Measurements from ENCODE around the gene HSD3B2. TPM values are rescaled to one million over a fixed set of nuclear protein-coding genes. Genes with fewer than 3 reads are reported as not detected.

Gene HSD3B2
- polyA plus RNA-seq, 1 donor (not counting 4 experiments of a cell fraction or from before 2014, with no cell fraction given) = not detected

DNA sequence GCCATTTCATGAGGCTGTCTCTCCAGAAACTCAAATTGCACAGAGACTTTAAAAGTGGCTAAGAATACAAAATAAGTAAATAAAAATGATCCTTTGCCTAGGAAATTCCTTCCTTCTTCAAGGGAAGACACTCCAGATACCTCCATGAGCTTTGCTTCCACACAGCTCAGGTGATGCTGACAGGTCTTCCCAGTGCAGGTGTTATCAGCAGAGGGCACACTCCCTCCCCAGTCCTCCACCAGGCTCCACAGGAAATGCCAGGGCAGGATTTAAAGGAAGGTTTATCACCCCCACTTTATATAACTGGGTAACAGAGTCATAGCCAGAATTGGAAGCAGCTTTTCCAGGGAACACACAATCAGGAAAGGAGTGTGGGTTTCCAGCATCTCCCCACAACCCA, 5.7 kb downstream of the HSD3B2 start:
- no peaks in the 10 kb centered on the region for H4K20me1 ChIP-seq (ENCODE audit: control insufficient read depth, extremely low read depth, insufficient read depth, low read length)
- FAIRE-seq = no peak
- no peaks in the 10 kb centered on the region for H3K9me3 ChIP-seq (ENCODE audit: control insufficient read depth, low read depth, low read length)
- H3K36me3 ChIP-seq (ENCODE audit: control insufficient read depth in 2 of 2, extremely low read depth in 1 of 2, insufficient read depth in 2 of 2, low read length in 2 of 2) = no peaks in the 10 kb centered on the region
- H3K27me3 ChIP-seq (ENCODE audit: control insufficient read depth, extremely low read depth, insufficient read depth, low read length) = peaks cover 8% of the 10 kb centered on the region
- H3K9ac ChIP-seq (ENCODE audit: control insufficient read depth, extremely low read depth, insufficient read depth, low read length) = no peak overlapping the region
- dilution Hi-C loops (cut with MboI; ENCODE audit: extremely low pct_ligation_motif_present, low sequenced_read_pairs) = no loop called here
- H3K79me2 ChIP-seq (ENCODE audit: control insufficient read depth, insufficient read depth, low read length) = no peaks in the 10 kb centered on the region
- no peak overlapping the region for H3K4me2 ChIP-seq (ENCODE audit: control insufficient read depth, extremely low read depth, insufficient read depth, low read depth, low read length)
- no peak overlapping the region for H2AFZ ChIP-seq (ENCODE audit: control insufficient read depth, low read length)
- H3K4me3 ChIP-seq (ENCODE audit: control insufficient read depth in 2 of 3, extremely low read depth in 1 of 3, insufficient read depth in 2 of 3, low read depth in 1 of 3, low read length in 3 of 3) = no peak overlapping the region
- no peak overlapping the region for H3K27ac ChIP-seq (ENCODE audit: control insufficient read depth, insufficient read depth, low read length)
- peak in 2 of 3 experiments; percentile 9 to 24 for TF ChIP-seq CTCF (optimal IDR thresholded peaks at IDR 0.05 in 1 of 3, IDR thresholded peaks at IDR 0.05 in 1 of 3, conservative IDR thresholded peaks at IDR 0.05 in 1 of 3; ENCODE audit: extremely low read depth in 1 of 3, insufficient read depth in 2 of 3, low read length in 3 of 3)
- no peak for TF ChIP-seq EZH2 (IDR thresholded peaks at IDR 0.05; ENCODE audit: low read length)
- H3K9me1 ChIP-seq (ENCODE audit: control insufficient read depth, extremely low read depth, insufficient read depth, low read length) = no peaks in the 10 kb centered on the region
- H3K4me1 ChIP-seq (ENCODE audit: control insufficient read depth, extremely low read depth, insufficient read depth, low read length) = no peaks in the 10 kb centered on the region
- DNase-seq (ENCODE audit: low read depth, low spot score) = no peak

- peaks cover 4% of the 10 kb centered on the region for H3K27me3 ChIP-seq (ENCODE audit: control insufficient read depth, extremely low read depth, insufficient read depth, low read length)
- no peak for DNase-seq (ENCODE audit: low read depth, low spot score)
- no peaks in the 10 kb centered on the region for H3K36me3 ChIP-seq (ENCODE audit: control insufficient read depth in 2 of 2, extremely low read depth in 1 of 2, insufficient read depth in 2 of 2, low read length in 2 of 2)
- no peak overlapping the region for H3K4me2 ChIP-seq (ENCODE audit: control insufficient read depth, extremely low read depth, insufficient read depth, low read depth, low read length)
- no peak for FAIRE-seq
- dilution Hi-C loops (cut with MboI; ENCODE audit: extremely low pct_ligation_motif_present, low sequenced_read_pairs) = no loop called here
- no peaks in the 10 kb centered on the region for H4K20me1 ChIP-seq (ENCODE audit: control insufficient read depth, extremely low read depth, insufficient read depth, low read length)
- H3K9ac ChIP-seq (ENCODE audit: control insufficient read depth, extremely low read depth, insufficient read depth, low read length) = no peak overlapping the region
- H3K4me1 ChIP-seq (ENCODE audit: control insufficient read depth, extremely low read depth, insufficient read depth, low read length) = no peaks in the 10 kb centered on the region
- H2AFZ ChIP-seq (ENCODE audit: control insufficient read depth, low read length) = no peak overlapping the region
- no peak overlapping the region for H3K27ac ChIP-seq (ENCODE audit: control insufficient read depth, insufficient read depth, low read length)
- H3K4me3 ChIP-seq (ENCODE audit: control insufficient read depth in 2 of 3, extremely low read depth in 1 of 3, insufficient read depth in 2 of 3, low read depth in 1 of 3, low read length in 3 of 3) = no peak overlapping the region
- no peaks in the 10 kb centered on the region for H3K9me3 ChIP-seq (ENCODE audit: control insufficient read depth, low read depth, low read length)
- H3K9me1 ChIP-seq (ENCODE audit: control insufficient read depth, extremely low read depth, insufficient read depth, low read length) = no peaks in the 10 kb centered on the region
- no peaks in the 10 kb centered on the region for H3K79me2 ChIP-seq (ENCODE audit: control insufficient read depth, insufficient read depth, low read length)
- TF ChIP-seq EZH2 (IDR thresholded peaks at IDR 0.05; ENCODE audit: low read length) = no peak
- no peak for TF ChIP-seq CTCF (optimal IDR thresholded peaks at IDR 0.05 in 1 of 3, IDR thresholded peaks at IDR 0.05 in 1 of 3, conservative IDR thresholded peaks at IDR 0.05 in 1 of 3; ENCODE audit: extremely low read depth in 1 of 3, insufficient read depth in 2 of 3, low read length in 3 of 3)
Measured at GRCh38 chr1:119422631-119423030, 7.7 kb downstream of the HSD3B2 start.

All from keratinocyte (primary cell).